Hepatocyte (in vitro differentiated cells): ENCODE data around the gene MCRIP2.

ENCODE experiments used
- CTCF ChIP-seq: fragments of 200-600 bp; sonication (generic); IDR thresholded peaks from 2 replicates; pipeline ENCODE4 v1.5.1; 2016; ENCODE audit warnings: antibody characterized with exemption, mild to moderate bottlenecking; ENCODE audit not compliant: poor library complexity
- EZH2 ChIP-seq: fragments of 200-600 bp; sonication (generic); IDR thresholded peaks from 2 replicates; pipeline ENCODE4 v1.6.1; 2016; ENCODE audit warnings: antibody characterized with exemption, mild to moderate bottlenecking, borderline replicate concordance
- EZH2phosphoT487 ChIP-seq: fragments of 200-600 bp; sonication (generic); IDR thresholded peaks from one replicate; pipeline ENCODE4 v1.6.1; 2018; ENCODE audit warnings: antibody characterized with exemption, mild to moderate bottlenecking, low read depth, moderate library complexity; ENCODE audit not compliant: unreplicated experiment, severe bottlenecking

- TF ChIP-seq CTCF = no peak
- TF ChIP-seq EZH2phosphoT487 = no peak
- no peak for TF ChIP-seq EZH2
Observed at GRCh38 chr16:674214-674881, 32.7 kb downstream of the MCRIP2 start.
